Prostate gland (tissue), 2 donors: ENCODE data around the gene TTYH3. TPM values are rescaled to one million over a fixed set of nuclear protein-coding genes. Genes with fewer than 3 reads are reported as not detected.
A peak's percentile ranks its signal among the peaks of the same experiment; 100 is the strongest.

ENCODE experiments used
- DNase-seq: peaks from one replicate; pipeline ENCODE4 v3.0.0-alpha.2; 2019; ENCODE audit warnings: low spot score
- H3K27ac ChIP-seq, 2 donors: fragments of 200-600 bp; sonication (generic); 2 replicates each; pipeline ENCODE4 v1.5.1; 2017 to 2019
- H3K27me3 ChIP-seq: fragments of 200-600 bp; sonication (generic); replicated peaks from 2 replicates; pipeline ENCODE4 v1.5.1; 2019; ENCODE audit not compliant: insufficient read depth
- H3K36me3 ChIP-seq, 2 donors: fragments of 200-600 bp; sonication (generic); 1 replicate in 1 of 2; 2 replicates in 1 of 2; pipeline versions ENCODE4 v1.5.1 to v1.8.1; 2017 to 2019
- H3K4me1 ChIP-seq: fragments of 200-600 bp; sonication (generic); replicated peaks from 2 replicates; pipeline ENCODE4 v1.5.1; 2019
- H3K4me3 ChIP-seq, 2 donors: fragments of 200-600 bp; sonication (generic); 2 replicates each; pipeline ENCODE4 v1.5.1; 2017 to 2019
- H3K9me3 ChIP-seq: fragments of 200-600 bp; sonication (generic); 2 replicates; pipeline ENCODE4 v1.5.1; 2017
- CTCF ChIP-seq, 4 experiments: fragments of 200-600 bp in 2 of 4; fragments of 450-650 bp in 2 of 4; sonication (generic) in 2 of 4; IDR thresholded peaks; 1 replicate in 3 of 4; 2 replicates in 1 of 4; pipeline ENCODE4 v1.5.1; 2016 to 2019; ENCODE audit warnings: antibody characterized with exemption in 4 of 4, mild to moderate bottlenecking in 2 of 4, moderate library complexity in 2 of 4
- POLR2A ChIP-seq: fragments of 450-650 bp; IDR thresholded peaks from one replicate; pipeline ENCODE4 v1.6.1; 2016; ENCODE audit warnings: antibody characterized with exemption, mild to moderate bottlenecking
- POLR2AphosphoS5 ChIP-seq: sonication (generic); formaldehyde crosslinking; IDR thresholded peaks from one replicate; pipeline ENCODE4 v1.6.1; 2017; ENCODE audit warnings: antibody characterized with exemption
- WGBS: methylation state at CpG from one replicate; pipeline ENCODE4 v1.1.5; 2018; 5-methylcytosine and 5-hydroxymethylcytosine counted together
- intact Hi-C: fragments of 100-400 bp; cut with DNase I; formaldehyde crosslinking; loops from one replicate; pipeline ENCODE4 v1.14.2; 2022
- total RNA-seq, 2 donors: library from RNA; depleted of rRNA; stranded (reverse); fragments of >200 nt; gene quantifications; one replicate each; pipeline ENCODE4 v1.1.0, GENCODE V29; 2016

TTYH3 gene
- total RNA-seq, 2 donors from 2014 or later, result 30.1 to 76.2 TPM

GRCh38 chr7:2633538-2634266 is 1.9 kb downstream of the TTYH3 start:
- WGBS, result 12% methylated on average over 21 of the region's 22 CpGs
- intact Hi-C loops, result loop anchor here (5.0 kb wide), 1 partner anchor 1096 kb away; no protein-coding TSS in a partner anchor
- DNase-seq, result no peak
- H3K4me1 ChIP-seq, result peaks cover 20% of the 10 kb centered on the region
- H3K36me3 ChIP-seq, result no peaks in the 10 kb centered on the region
- H3K4me3 ChIP-seq, result peak overlapping the region; percentile 68 to 89
- H3K27me3 ChIP-seq, result no peaks in the 10 kb centered on the region
- peak overlapping the region; percentile 74 to 81 for H3K27ac ChIP-seq
- no peak for TF ChIP-seq CTCF (IDR thresholded peaks at IDR 0.05)
- TF ChIP-seq POLR2A, result peak; percentile 33
- no peaks in the 10 kb centered on the region for H3K9me3 ChIP-seq

- DNase-seq, result no peak
- WGBS, result 86% methylated on average over 22 of the region's 22 CpGs
- Histone ChIP-seq H3K9me3 (no peaks in the 10 kb centered on the region), H3K4me3 (peak overlapping the region in 1 of 2 donors; percentile 89), H3K36me3 (no peaks in the 10 kb centered on the region), H3K27ac (peak overlapping the region; percentile 74 to 81), H3K4me1 (peaks cover 20% of the 10 kb centered on the region), H3K27me3 (no peaks in the 10 kb centered on the region)
- intact Hi-C loops, result loop anchor here (5.0 kb wide), 1 partner anchor 1097 kb away; no protein-coding TSS in a partner anchor
- TF ChIP-seq POLR2A (no peak), CTCF (IDR thresholded peaks at IDR 0.05) (no peak), POLR2AphosphoS5 (no peak)
Measured at GRCh38 chr7:2634267-2635145, 2.7 kb downstream of the TTYH3 start.

- 92% methylated on average over 15 of the region's 15 CpGs for WGBS
- no peaks in the 10 kb centered on the region for H3K9me3 ChIP-seq
- H3K4me3 ChIP-seq, result no peak overlapping the region
- intact Hi-C loops, result no loop called here
- DNase-seq, result no peak
- peaks cover 25% of the 10 kb centered on the region for H3K4me1 ChIP-seq
- no peaks in the 10 kb centered on the region for H3K27me3 ChIP-seq
- no peaks in the 10 kb centered on the region for H3K36me3 ChIP-seq
- no peak overlapping the region for H3K27ac ChIP-seq
- TF ChIP-seq POLR2A (no peak), POLR2AphosphoS5 (no peak)
Measured at GRCh38 chr7:2635148-2635668, 3.4 kb downstream of the TTYH3 start.

GRCh38 chr7:2635810-2636701 is 4.3 kb downstream of the TTYH3 start:
- intact Hi-C loops, result no loop called here
- no peaks in the 10 kb centered on the region for H3K36me3 ChIP-seq
- H3K27me3 ChIP-seq, result no peaks in the 10 kb centered on the region
- H3K4me3 ChIP-seq, result no peak overlapping the region
- no peak for DNase-seq
- peak overlapping the region; percentile 8 to 9 for H3K27ac ChIP-seq
- 56% methylated on average over 22 of the region's 22 CpGs for WGBS
- no peaks in the 10 kb centered on the region for H3K9me3 ChIP-seq
- H3K4me1 ChIP-seq, result peaks cover 30% of the 10 kb centered on the region
- no peak for TF ChIP-seq POLR2AphosphoS5
- no peak for TF ChIP-seq CTCF (IDR thresholded peaks at IDR 0.05)
- TF ChIP-seq POLR2A, result no peak
